ENCODE data around the gene IQCH.

The IQCH gene

GRCh38 chr15:67501177-67501835 lies 246.7 kb downstream of the IQCH start:
- DNase-seq (ENCODE audit: low read depth in 2 of 2): no peak

DNA sequence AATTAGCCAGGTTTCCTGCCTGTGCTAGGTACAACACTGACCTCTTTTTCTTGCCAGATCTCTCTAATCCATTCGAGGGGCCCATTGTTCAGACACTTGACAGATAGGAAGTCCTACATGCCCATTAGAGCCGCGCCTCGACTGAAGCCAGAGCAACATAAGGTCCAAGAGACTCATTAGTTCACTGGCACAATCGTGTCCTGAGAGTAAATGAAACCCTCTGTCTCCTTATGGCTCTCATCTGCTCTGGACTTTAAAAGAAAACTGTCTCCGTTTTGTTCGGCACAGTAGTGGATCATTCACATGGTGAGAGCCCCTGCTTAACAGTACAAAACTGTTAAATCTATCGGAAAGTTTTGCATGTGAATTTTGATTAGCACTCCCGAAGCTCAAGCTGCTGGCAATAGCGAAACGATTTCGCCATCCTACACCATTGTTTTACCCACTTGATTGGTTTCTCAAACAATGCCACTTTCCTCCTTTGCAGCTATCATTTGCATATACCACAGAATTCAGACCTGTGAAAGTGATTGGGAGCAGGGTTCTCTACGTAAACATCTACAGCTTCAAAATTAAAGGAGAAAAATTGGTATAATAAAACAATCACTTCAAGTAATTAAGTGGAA lies 247.4 kb downstream of the IQCH start:
- no peak for DNase-seq (ENCODE audit: low read depth in 2 of 2)

GRCh38 chr15:67504056-67504455 lies 249.5 kb downstream of the IQCH start:
- no peak for DNase-seq (ENCODE audit: low read depth in 2 of 2)

- DNase-seq (ENCODE audit: low read depth in 2 of 2): no peak
Measured at GRCh38 chr15:67504796-67505195, 250.2 kb downstream of the IQCH start.

- no peak for DNase-seq (ENCODE audit: low read depth in 2 of 2)
Measured at GRCh38 chr15:67505675-67506572, 251.3 kb downstream of the IQCH start.

DNA sequence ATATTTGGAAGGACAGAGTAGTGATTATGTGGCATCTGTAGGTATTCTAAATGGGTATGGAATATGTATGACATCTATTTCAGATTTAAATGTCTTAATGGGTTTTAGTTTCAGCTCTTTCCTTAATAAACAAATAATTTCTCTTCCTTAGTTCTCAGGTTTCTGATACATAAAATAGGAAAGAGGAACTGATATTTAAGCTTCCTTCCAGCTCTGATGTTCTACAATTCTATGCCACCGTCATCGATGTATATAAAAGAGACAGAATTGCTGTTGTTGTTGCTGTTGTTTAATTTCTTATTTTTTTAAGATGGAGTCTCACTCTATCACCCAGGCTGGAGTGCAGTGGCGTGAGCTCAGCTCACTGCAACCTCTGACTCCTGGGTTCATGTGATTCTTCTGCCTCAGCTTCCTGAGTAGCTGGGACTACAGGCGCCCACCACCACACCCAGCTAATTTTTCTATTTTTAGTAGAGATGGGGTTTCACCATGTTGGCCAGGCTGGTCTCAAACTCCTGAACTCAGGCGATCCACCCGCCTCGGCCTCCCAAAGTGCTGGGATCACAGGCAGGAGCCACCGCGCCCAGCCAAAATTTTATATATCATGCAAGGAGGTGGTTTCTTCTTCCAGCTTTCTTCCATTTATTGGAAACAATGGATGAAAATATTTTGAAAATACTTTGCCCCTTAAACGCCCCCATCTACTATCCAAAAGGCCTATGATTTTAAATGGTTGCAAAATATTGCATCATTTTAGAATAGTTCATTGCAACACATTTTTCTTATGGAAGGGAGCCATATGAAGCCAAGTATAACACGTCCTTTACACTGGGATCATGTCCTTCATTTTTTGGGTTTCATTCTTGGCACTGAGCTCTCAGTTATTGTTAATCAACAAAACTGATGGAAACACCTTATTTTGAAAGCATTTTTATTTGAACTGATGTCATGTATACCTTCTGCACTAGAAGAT lies 252.5 kb downstream of the IQCH start:
- no peak for DNase-seq (ENCODE audit: low read depth in 2 of 2)

DNA sequence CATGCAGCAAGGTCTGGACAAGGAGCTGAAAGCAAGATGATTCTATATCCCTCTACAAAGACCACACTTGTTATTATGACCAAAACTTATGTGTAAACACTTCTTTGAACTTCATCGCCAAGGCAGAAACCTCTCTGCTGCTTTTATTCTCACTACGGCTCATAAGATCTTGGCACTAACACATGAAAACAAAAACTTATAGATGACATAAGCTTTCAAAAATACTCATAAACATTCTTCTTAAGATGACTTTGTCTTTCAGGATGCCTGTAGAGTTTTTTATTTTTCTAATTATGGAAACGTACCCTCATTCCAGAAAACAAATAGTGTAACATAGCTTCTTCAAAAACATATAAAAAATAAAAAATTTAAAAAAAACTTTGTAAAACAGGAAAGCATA lies 253.8 kb downstream of the IQCH start:
- DNase-seq (ENCODE audit: low read depth in 2 of 2): no peak

- no peak for DNase-seq (ENCODE audit: low read depth in 2 of 2)
Measured at GRCh38 chr15:67509918-67510317, 255.3 kb downstream of the IQCH start.

DNA sequence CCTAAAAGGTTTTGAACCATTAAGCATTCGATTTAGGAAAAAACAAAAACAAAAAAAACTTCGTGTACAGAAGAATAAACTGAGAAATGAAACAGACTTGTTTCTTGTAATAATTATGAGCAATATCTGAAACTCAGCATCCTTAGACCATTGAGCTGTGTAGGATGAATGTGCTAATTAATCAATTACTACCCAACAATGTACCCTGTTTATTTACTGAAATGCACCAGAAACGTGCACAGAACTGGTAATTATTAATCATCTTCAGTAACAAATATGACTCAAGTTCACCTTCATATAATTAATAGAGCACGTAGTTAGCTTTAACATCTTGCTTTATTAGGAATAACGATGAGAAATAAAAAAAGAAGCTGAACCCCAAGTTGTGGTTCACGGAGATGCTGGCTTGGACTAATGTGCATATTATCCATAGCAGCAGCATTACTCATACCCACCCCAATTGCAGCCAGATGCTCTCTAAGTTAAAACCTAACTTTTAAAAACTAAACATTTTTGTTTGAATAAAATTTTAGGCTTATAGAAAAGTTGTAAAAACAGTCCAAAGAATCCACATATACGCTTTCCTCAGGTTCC lies 256.1 kb downstream of the IQCH start:
- DNase-seq (ENCODE audit: low read depth in 2 of 2): no peak

GRCh38 chr15:67511606-67512005 lies 257.0 kb downstream of the IQCH start:
- DNase-seq (ENCODE audit: low read depth in 2 of 2): no peak

- DNase-seq (ENCODE audit: low read depth in 2 of 2): no peak
Measured at GRCh38 chr15:67512140-67512539, 257.6 kb downstream of the IQCH start.

DNA sequence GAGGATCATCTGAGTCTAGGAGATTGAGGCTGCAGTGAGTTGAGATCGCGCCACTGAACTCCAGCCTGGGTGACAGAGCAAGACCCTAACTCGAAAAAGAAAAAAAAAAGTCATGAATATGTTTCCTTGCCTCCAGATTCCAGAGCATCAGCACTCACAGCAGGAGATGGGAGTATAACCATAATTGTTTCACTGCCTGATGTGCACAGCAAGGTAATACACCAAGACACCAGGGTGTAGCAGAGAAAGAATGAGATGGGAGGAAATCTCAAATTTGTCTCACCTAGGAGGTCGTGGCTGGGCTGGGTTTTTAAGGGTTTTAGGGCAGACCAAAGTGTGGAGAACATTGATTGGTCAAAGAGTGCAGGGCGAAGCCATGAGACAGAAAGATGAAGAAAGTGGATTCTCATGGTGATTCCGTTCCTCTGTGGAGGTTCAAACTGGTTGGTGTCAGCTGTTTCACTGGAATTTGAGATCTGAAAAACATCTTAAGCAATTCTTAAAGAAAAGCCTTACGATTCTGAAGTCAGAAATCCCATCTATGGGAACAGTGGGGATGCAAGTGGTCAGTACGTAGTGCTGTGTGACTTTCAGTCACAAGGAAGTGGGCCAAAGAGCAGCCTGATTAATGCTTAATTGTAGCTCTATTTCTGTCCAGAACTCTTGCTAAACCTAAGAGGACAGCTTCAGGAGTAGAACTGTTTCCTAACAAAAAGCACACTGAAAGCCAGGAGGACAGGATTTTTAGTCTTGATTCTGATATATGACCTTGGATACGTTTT lies 258.5 kb downstream of the IQCH start:
- no peak for DNase-seq (ENCODE audit: low read depth in 2 of 2)

DNA sequence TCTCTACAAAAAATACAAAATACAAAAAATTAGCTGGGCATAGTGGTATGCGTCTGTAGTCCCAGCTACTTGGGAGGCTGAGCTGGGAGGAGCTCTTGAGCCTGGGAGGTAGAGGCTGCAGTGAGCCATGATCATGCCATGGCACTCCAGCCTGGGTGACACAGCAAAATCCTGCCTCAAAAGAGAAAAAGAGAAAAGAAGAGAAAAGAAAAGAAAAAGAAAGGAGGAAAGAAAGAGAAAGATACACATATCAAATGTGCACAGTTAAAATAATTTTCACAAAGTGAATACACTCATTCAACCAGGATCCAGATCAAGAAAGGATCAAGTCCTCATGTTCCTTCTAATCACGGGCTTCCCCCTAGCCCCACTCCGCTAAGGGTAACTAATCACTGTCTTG lies 260.5 kb downstream of the IQCH start:
- DNase-seq (ENCODE audit: low read depth in 2 of 2): no peak

GRCh38 chr15:67515557-67515956 lies 261.0 kb downstream of the IQCH start:
- DNase-seq (ENCODE audit: low read depth in 2 of 2): no peak

- no peak for DNase-seq (ENCODE audit: low read depth in 2 of 2)
Measured at GRCh38 chr15:67520321-67521028, 265.9 kb downstream of the IQCH start.

- peak; percentile 67 to 68 for DNase-seq (ENCODE audit: low read depth in 2 of 2)
Measured at GRCh38 chr15:67521029-67521782, 266.6 kb downstream of the IQCH start, which contains the start of gene C15orf61. Gene C15orf61 (plus strand): TSS chr15:67521131. CDS start chr15:67521249, 118 bp downstream.

GRCh38 chr15:67521783-67522568 lies 267.4 kb downstream of the IQCH start:
- DNase-seq (ENCODE audit: low read depth in 2 of 2): no peak

DNA sequence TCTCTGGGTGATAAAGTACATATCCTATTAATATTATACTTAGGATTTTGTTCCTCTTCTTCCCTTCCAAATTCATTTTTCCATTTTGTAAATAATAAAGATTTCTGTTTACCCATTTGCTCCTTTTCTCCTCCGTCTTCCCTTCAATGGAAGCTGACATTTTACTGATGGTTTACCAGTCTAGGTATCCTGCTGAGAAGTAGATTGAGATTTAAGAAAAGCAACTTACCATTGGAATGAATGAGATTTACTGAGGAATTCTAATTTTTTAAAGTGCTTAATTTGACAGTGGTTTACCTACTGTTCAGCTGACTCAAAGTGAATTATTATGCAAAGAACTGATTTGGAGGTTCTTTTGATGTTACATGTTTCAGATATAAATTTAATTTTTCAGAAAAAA lies 268.7 kb downstream of the IQCH start:
- DNase-seq (ENCODE audit: low read depth in 2 of 2): no peak

Measured in activated CD8-positive, alpha-beta memory T cell treated with anti-CD3 and anti-CD28 coated beads for 4 hours (primary cell).